Body of pancreas (tissue), 4 donors: ENCODE results near the gene SEC11A. TPM values are rescaled to one million over a fixed set of nuclear protein-coding genes. Genes with fewer than 3 reads are reported as not detected.
A peak's percentile ranks its signal among the peaks of the same experiment; 100 is the strongest.

Experiments
- ATAC-seq: fragments of 150-250 bp; one replicate; pipeline ENCODE4 v1.9.1; 2016
- DNase-seq, 4 donors: peaks; one replicate each; pipeline ENCODE4 v3.0.0-alpha.2; 2019
- H3K27ac ChIP-seq, 4 donors: fragments of 200-600 bp; sonication (generic); 1 replicate in 3 of 4; 2 replicates in 1 of 4; pipeline versions ENCODE4 v1.5.1 to v1.6.1; 2016 to 2019; ENCODE audit warnings: mild to moderate bottlenecking in 1 of 4, mixed read lengths in 1 of 4, moderate library complexity in 1 of 4
- H3K27me3 ChIP-seq, 2 donors: fragments of 200-600 bp; sonication (generic); one replicate each; pipeline ENCODE4 v1.6.0; 2016; ENCODE audit warnings: mild to moderate bottlenecking in 1 of 2
- H3K36me3 ChIP-seq, 2 donors: fragments of 200-600 bp; sonication (generic); replicated peaks in 1 of 2; 2 replicates each; pipeline ENCODE4 v1.5.1; 2016; ENCODE audit warnings: low read depth in 2 of 2; ENCODE audit not compliant: insufficient read depth in 1 of 2
- H3K4me1 ChIP-seq: fragments of 200-600 bp; sonication (generic); one replicate; pipeline ENCODE4 v1.6.0; 2016
- H3K4me3 ChIP-seq, 2 donors: fragments of 200-600 bp; sonication (generic); 1 replicate in 1 of 2; 2 replicates in 1 of 2; pipeline ENCODE4 v1.5.1; 2016 to 2019
- H3K9me3 ChIP-seq, 3 donors: fragments of 200-600 bp; sonication (generic); 1 replicate in 2 of 3; 2 replicates in 1 of 3; pipeline ENCODE4 v1.5.1; 2016
- CTCF ChIP-seq, 7 experiments: fragments of 450-650 bp in 4 of 7; fragments of 200-600 bp in 3 of 7; sonication (generic) in 3 of 7; IDR thresholded peaks; one replicate each; pipeline ENCODE4 v1.5.1; 2016 to 2019; ENCODE audit warnings: antibody characterized with exemption in 7 of 7
- POLR2A ChIP-seq, 3 donors: fragments of 450-650 bp; IDR thresholded peaks; one replicate each; pipeline ENCODE4 v1.6.1; 2016; ENCODE audit warnings: antibody characterized with exemption in 3 of 3, mild to moderate bottlenecking in 2 of 3
- WGBS, 2 donors: methylation state at CpG; one replicate each; pipeline ENCODE4 v1.1.5; 2017; 5-methylcytosine and 5-hydroxymethylcytosine counted together
- intact Hi-C: fragments of 100-400 bp; cut with DNase I; formaldehyde crosslinking; loops from one replicate; pipeline ENCODE4 v1.15.1; 2023
- total RNA-seq, 2 donors: library from RNA; depleted of rRNA; stranded (reverse); fragments of >200 nt; gene quantifications; one replicate each; pipeline ENCODE4 v1.1.0, GENCODE V29; 2016

Gene SEC11A
- total RNA-seq, 2 donors from 2014 or later: 83.8 to 89.3 TPM

- TF ChIP-seq CTCF (IDR thresholded peaks at IDR 0.05) (no peak), POLR2A (IDR thresholded peaks at IDR 0.05) (peak; percentile 62 to 77 (median 76))
- DNase-seq: peak; percentile 68 to 79 (median 74)
- whole genome bisulfite sequencing, 2 donors: 0% methylated on average over 3 to 102 of the region's 105 CpGs
- no peaks in the 10 kb centered on the region for H3K9me3 ChIP-seq
- no peaks in the 10 kb centered on the region for H3K27me3 ChIP-seq
- peak overlapping the region; percentile 40 to 42 for H3K4me3 ChIP-seq
- peak; percentile 62 for ATAC-seq
- peaks cover 47% of the 10 kb centered on the region for H3K4me1 ChIP-seq
- intact Hi-C loops: no loop called here
- H3K27ac ChIP-seq: peak overlapping the region; percentile 77 to 95 (median 92)
- no peaks in the 10 kb centered on the region for H3K36me3 ChIP-seq
These were observed 82.4 kb downstream of the SEC11A start for GRCh38 chr15:84633311-84634227.

GRCh38 chr15:84631706-84632272, 84.2 kb downstream of the SEC11A start:
- no peak for TF ChIP-seq POLR2A (IDR thresholded peaks at IDR 0.05)
- no peak for TF ChIP-seq CTCF (IDR thresholded peaks at IDR 0.05)
- WGBS, 2 donors: 36 to 38% methylated on average over 7 of the region's 7 CpGs
- H3K27me3 ChIP-seq: no peaks in the 10 kb centered on the region
- intact Hi-C loops: no loop called here
- ATAC-seq (no peak), DNase-seq (no peak)
- peaks cover 47% of the 10 kb centered on the region for H3K4me1 ChIP-seq
- no peaks in the 10 kb centered on the region for H3K9me3 ChIP-seq
- H3K4me3 ChIP-seq: peak overlapping the region in 1 of 2 donors; percentile 66
- H3K36me3 ChIP-seq: no peaks in the 10 kb centered on the region
- peak overlapping the region; percentile 68 to 95 (median 74) for H3K27ac ChIP-seq

GRCh38 chr15:84629033-84629432, 86.9 kb downstream of the SEC11A start:
- Histone ChIP-seq H3K4me1 (peaks cover 26% of the 10 kb centered on the region), H3K27me3 (no peaks in the 10 kb centered on the region), H3K36me3 (no peaks in the 10 kb centered on the region), H3K4me3 (no peak overlapping the region), H3K9me3 (no peaks in the 10 kb centered on the region), H3K27ac (no peak overlapping the region)
- TF ChIP-seq CTCF (IDR thresholded peaks at IDR 0.05): no peak
- no peak for TF ChIP-seq POLR2A (IDR thresholded peaks at IDR 0.05)
- intact Hi-C loops: no loop called here
- no peak for ATAC-seq
- 89 to 95% methylated on average over 9 of the region's 9 CpGs for WGBS, 2 donors
- DNase-seq: no peak

DNA sequence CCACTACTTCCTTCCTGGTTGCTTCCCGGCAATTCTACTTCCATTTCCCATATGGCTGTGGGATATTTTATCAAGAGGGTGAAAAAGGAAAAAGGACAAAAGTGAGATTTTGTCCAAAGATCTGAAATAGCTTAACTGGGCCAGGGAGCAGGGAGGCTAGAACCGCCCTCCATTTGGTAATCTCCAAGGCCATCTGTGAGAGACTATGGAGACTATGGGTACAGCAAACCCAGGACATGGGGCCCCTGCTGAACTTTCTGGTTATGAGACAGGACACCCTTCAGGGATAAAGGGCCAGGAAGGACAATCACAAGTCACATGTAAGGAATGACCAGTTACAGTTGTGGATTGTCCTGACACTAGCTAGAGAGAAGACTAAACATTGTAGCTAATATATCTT, 90.8 kb downstream of the SEC11A start:
- Histone ChIP-seq H3K36me3 (peaks cover 15% of the 10 kb centered on the region in 2 donors), H3K27me3 (no peaks in the 10 kb centered on the region), H3K27ac (no peak overlapping the region), H3K4me1 (peaks cover 3% of the 10 kb centered on the region), H3K9me3 (peaks cover 0 to 17% (median 2%) of the 10 kb centered on the region in 3 donors), H3K4me3 (no peak overlapping the region)
- 76 to 80% methylated on average over 2 of the region's 2 CpGs for WGBS, 2 donors
- ATAC-seq (no peak), DNase-seq (no peak)
- TF ChIP-seq POLR2A (IDR thresholded peaks at IDR 0.05): no peak
- no peak for TF ChIP-seq CTCF (IDR thresholded peaks at IDR 0.05)
- intact Hi-C loops: no loop called here
